HG02610 (cell line): ENCODE data around the gene GKN1.

Source experiments
- ATAC-seq: cut with Tn5 transposase; IDR thresholded peaks from one replicate; pipeline ENCODE4 v1.9.1; 2021; ENCODE audit warnings: mild to moderate bottlenecking, moderate library complexity; ENCODE audit not compliant: unreplicated experiment

GKN1 gene

GRCh38 chr2:69001879-69002278 is 27.4 kb downstream of the GKN1 start:
- no peak for ATAC-seq

- no peak for ATAC-seq
Measured at GRCh38 chr2:69003731-69004130, 29.3 kb downstream of the GKN1 start.

GRCh38 chr2:69007169-69007568 is 32.7 kb downstream of the GKN1 start:
- ATAC-seq: no peak

GRCh38 chr2:69007603-69008002 is 33.2 kb downstream of the GKN1 start:
- ATAC-seq: no peak

- ATAC-seq: no peak
Measured at GRCh38 chr2:69010437-69011194, 36.2 kb downstream of the GKN1 start.

GRCh38 chr2:69011611-69012157 is 37.2 kb downstream of the GKN1 start:
- ATAC-seq: no peak

- peak; percentile 70 for ATAC-seq
Measured at GRCh38 chr2:69012310-69013141, 38.1 kb downstream of the GKN1 start.

GRCh38 chr2:69013142-69013839 is 38.9 kb downstream of the GKN1 start, which contains the start of gene ANTXR1:
Gene ANTXR1, plus strand, starts transcription at chr2:69013179. Its CDS starts 321 bp downstream, at chr2:69013500.
- ATAC-seq: no peak

- ATAC-seq: no peak
Measured at GRCh38 chr2:69013840-69014821, 39.7 kb downstream of the GKN1 start.

- no peak for ATAC-seq
Measured at GRCh38 chr2:69017080-69017479, 42.6 kb downstream of the GKN1 start.

GRCh38 chr2:69017835-69018234 is 43.4 kb downstream of the GKN1 start:
- ATAC-seq: no peak

GRCh38 chr2:69018678-69019095 is 44.3 kb downstream of the GKN1 start:
- ATAC-seq: no peak

- ATAC-seq: no peak
Measured at GRCh38 chr2:69020496-69021426, 46.3 kb downstream of the GKN1 start.

- no peak for ATAC-seq
Measured at GRCh38 chr2:69021727-69022126, 47.3 kb downstream of the GKN1 start.

GRCh38 chr2:69022548-69022947 is 48.1 kb downstream of the GKN1 start:
- ATAC-seq: no peak

- ATAC-seq: no peak
Measured at GRCh38 chr2:69023236-69023635, 48.8 kb downstream of the GKN1 start.

GRCh38 chr2:69026026-69026425 is 51.6 kb downstream of the GKN1 start:
- ATAC-seq: no peak

- no peak for ATAC-seq
Measured at GRCh38 chr2:69026691-69027459, 52.4 kb downstream of the GKN1 start.
